H1 (cell line): Measurements from ENCODE around the gene NOS1AP. TPM values are rescaled to one million over a fixed set of nuclear protein-coding genes. Genes with fewer than 3 reads are reported as not detected.

Experiments used
- CBX5 ChIP-seq: fragments of 300-800, 300-1000 bp; sonication (generic); IDR thresholded peaks from 2 replicates; pipeline ENCODE4 v1.7.1; 2016; ENCODE audit warnings: antibody characterized with exemption, low read length, low read depth
- SIRT6 ChIP-seq: IDR thresholded peaks from one replicate; pipeline ENCODE4 v1.7.1; 2012; ENCODE audit warnings: low read length, inconsistent platforms
- TBP ChIP-seq: IDR thresholded peaks from 2 replicates; pipeline ENCODE4 v1.6.1; 2011; ENCODE audit warnings: low read depth, low read length, improper control_type of control experiment
- TEAD4 ChIP-seq: IDR thresholded peaks from 2 replicates; pipeline ENCODE4 v1.6.1; 2012; ENCODE audit warnings: low read depth, low read length, inconsistent platforms, mixed read lengths
- polyA plus RNA-seq, 7 experiments: library from polyadenylated mRNA; depleted of rRNA in 3 of 7; stranded (reverse) in 5 of 7; unstranded in 2 of 7; fragments of >200 nt in 5 of 7; fragments of 200-250 nt in 2 of 7; gene quantifications; 1 replicate in 5 of 7; 2 replicates in 1 of 7; 4 replicates in 1 of 7; pipeline versions ENCODE4 v1.2.1 to v1.2.3, GENCODE V29; 2011 to 2013; ENCODE audit warnings: missing spikeins in 2 of 7, mixed read lengths in 2 of 7
- total RNA-seq: library from RNA; stranded (reverse); fragmentation: NEBNext Ultra II Directional; extraction: Animal tissue kit (Norgen Biotek cat#: 25700); gene quantifications from 2 replicates; pipeline ENCODE4 v1.2.1, GENCODE V29; 2021

NOS1AP gene
- total and polyA plus RNA-seq, 2 of the 8 experiments (the other 6 are each of a cell fraction or from before 2014, with no cell fraction given) = 2.4 to 12.1 TPM

DNA sequence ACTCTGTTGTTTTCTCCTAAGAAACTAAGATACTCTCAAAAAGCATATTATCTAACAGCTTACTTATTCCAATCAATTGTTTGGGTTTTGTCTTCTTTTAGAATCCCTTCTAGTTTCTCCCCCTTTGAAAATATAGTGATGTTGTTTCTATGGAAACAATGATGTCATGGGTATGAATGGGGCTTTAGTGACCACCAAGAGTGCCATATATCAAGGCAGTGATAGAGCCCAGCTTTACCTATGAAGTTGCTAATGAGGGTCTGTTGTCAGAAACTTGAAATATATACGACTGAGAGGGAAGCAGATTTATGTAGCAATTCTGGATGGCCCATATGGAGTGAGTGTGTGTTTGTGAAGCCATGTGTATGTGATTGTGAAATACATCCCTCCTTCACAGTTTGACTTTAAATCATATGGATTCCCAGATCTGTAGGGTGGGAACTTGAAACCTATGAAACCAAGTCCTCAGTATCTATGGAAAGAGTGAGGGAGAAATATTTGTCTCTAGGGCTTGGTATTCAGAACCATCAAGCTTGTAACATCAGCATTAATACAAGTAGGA, 190.5 kb downstream of the NOS1AP start (continued):
- TF ChIP-seq CBX5 = no peak
- no peak for TF ChIP-seq TEAD4
- TF ChIP-seq TBP = no peak
- no peak for TF ChIP-seq SIRT6
